ENCODE measurements around the gene STK24.
"Not testable (repeated sequence)": the region's sequence is repeated elsewhere in the genome, so short reads cannot be mapped to it uniquely, and the experiment has no call there.

STK24 gene

DNA sequence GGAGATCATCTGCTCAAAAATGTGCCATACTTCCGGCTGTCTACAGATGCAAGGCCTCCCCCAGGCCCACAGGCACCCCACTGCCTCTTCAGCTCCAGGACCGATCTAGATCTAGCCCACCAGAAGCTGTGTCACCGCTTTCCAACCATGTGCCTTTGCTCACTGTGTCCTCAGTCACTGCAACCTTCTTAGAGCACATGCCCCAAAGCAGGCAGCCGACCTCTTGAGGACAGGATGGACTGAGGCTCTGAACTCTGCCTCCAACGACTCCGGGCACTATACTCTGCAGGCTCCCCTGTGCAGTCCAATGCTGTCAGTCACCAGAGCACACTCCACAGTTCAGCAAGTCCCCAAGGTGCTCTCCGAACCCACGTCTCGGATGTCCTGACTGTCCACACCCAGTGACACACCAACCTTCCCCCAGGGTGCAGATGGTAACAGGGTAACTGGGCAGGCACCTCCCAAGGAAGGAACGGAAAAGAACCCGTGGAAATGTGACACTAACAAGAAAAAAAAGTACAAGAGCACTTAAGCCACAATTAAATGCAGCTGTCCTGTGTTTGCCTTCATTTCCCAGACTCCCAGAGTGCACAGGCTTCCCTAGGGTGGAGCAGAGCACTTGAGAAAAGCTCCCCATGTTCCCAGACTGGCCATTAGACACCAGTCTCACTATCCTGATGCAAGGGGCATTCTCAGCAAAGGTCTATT, 4.8 kb downstream of the STK24 start:
- DNase-seq, result no peak
- Histone ChIP-seq H3K27ac (no peak overlapping the region), H3K9me3 (ENCODE audit: severe bottlenecking) (no peaks in the 10 kb centered on the region), H3K36me3 (peaks cover 34% of the 10 kb centered on the region), H3K4me3 (ENCODE audit: low read depth, low read length) (no peak overlapping the region), H3K27me3 (ENCODE audit: insufficient read depth, low read depth, severe bottlenecking) (no peaks in the 10 kb centered on the region)
- TF ChIP-seq CTCF (IDR thresholded peaks at IDR 0.05; ENCODE audit: low read depth, low read length), result no peak

DNA sequence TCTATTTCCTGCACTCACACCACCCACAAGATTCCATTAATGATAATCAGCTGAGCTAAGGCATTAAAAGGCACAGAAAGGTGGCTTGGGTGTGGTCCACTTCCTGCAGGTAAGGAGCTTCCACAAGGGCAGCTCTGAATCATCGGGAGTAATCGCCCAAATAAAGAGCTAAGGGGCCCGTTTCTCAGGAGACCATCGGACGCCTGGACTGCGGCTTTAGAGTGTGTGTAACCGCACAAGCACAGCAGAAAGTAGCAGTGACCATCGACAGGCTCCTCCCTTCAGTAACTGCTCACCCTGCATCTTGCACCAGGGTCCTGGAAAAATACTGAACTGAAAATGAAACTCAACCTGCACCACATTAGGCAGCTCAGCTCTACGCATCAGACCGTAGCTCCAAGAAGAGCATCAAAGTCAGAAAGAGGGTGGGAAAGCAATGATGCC, 6.0 kb downstream of the STK24 start:
- no peaks in the 10 kb centered on the region for H3K27me3 ChIP-seq (ENCODE audit: insufficient read depth, low read depth, severe bottlenecking)
- peaks cover 29% of the 10 kb centered on the region for H3K36me3 ChIP-seq
- no peak for TF ChIP-seq CTCF (IDR thresholded peaks at IDR 0.05; ENCODE audit: low read depth, low read length)
- no peak overlapping the region for H3K27ac ChIP-seq
- H3K9me3 ChIP-seq (ENCODE audit: severe bottlenecking), result no peaks in the 10 kb centered on the region
- no peak for DNase-seq
- no peak overlapping the region for H3K4me3 ChIP-seq (ENCODE audit: low read depth, low read length)

DNA sequence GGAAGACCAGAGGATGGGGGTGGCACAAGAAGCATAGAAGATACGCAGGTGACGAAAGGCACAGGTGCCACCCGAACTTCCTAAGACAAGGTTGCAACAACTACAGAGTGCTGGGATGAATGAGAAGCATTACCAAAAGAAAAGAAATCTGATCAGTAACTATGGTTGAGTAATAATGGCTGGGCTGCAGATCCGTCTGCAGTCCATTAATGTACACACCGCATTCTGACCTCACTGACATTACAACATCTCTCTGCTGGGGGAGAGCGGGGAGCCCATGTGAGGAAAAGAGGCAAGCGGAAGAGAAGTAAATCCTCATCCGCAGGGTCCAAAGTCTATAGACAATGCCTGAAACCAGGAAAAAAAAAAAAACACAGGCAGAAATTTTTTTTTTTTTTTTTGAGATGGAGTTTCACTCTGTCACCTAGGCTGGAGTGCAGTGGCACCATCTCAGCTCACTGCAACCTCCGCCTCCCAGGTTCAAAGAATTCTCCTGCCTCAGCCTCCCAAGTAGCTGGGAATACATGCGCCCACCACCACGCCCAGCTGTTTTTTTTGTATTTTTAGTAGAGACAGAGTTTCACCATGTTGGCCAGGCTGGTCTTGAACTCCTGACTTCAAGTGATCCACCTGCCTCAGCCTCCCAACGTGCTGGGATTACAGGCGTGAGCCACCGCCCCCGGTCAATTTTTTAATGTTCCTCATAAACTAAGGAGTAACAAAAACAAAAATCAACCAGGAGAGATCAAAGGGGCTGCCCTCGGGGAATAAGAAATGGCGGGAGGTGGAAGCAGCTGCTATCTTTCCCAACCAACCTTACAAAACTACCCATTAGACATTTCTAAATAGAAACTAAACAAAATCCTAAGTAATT, 7.2 kb downstream of the STK24 start:
- H3K9me3 ChIP-seq (ENCODE audit: severe bottlenecking); H3K27me3 ChIP-seq (ENCODE audit: insufficient read depth, low read depth, severe bottlenecking); H3K27ac ChIP-seq; H3K4me3 ChIP-seq (ENCODE audit: low read depth, low read length): not testable (repeated sequence)
- peak; percentile 8 for DNase-seq
- H3K36me3 ChIP-seq, result peaks cover 34% of the 10 kb centered on the region

- no peak overlapping the region for H3K4me3 ChIP-seq (ENCODE audit: low read depth, low read length)
- no peaks in the 10 kb centered on the region for H3K9me3 ChIP-seq (ENCODE audit: severe bottlenecking)
- TF ChIP-seq CTCF (IDR thresholded peaks at IDR 0.05; ENCODE audit: low read depth, low read length), result no peak
- no peaks in the 10 kb centered on the region for H3K27me3 ChIP-seq (ENCODE audit: insufficient read depth, low read depth, severe bottlenecking)
- peaks cover 30% of the 10 kb centered on the region for H3K36me3 ChIP-seq
- no peak overlapping the region for H3K27ac ChIP-seq
- no peak for DNase-seq
Measured at GRCh38 chr13:98568918-98569317, 8.0 kb downstream of the STK24 start.

DNA sequence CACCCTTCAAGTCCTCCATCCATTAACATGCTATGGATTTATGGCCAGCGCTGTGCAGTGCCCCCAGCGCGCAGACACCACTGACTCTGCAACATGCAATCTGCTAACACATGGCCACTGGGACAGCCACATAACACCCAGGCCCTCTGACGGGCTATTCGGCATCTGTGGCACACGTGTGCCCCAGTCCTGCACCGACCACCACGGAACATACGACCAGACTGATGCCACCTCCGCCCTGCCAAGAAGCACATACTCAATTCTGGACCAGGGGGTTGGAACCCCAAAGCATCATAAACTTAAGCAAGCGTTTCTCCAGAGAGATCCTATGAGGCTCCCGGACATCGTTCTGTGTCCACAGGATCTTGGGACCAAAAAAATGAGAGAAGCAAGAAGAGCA, 9.8 kb downstream of the STK24 start:
- H3K4me3 ChIP-seq (ENCODE audit: low read depth, low read length), result no peak overlapping the region
- H3K36me3 ChIP-seq, result peaks cover 24% of the 10 kb centered on the region
- no peak overlapping the region for H3K27ac ChIP-seq
- H3K27me3 ChIP-seq (ENCODE audit: insufficient read depth, low read depth, severe bottlenecking), result no peaks in the 10 kb centered on the region
- no peaks in the 10 kb centered on the region for H3K9me3 ChIP-seq (ENCODE audit: severe bottlenecking)
- TF ChIP-seq CTCF (IDR thresholded peaks at IDR 0.05; ENCODE audit: low read depth, low read length), result no peak
- DNase-seq, result no peak

- no peaks in the 10 kb centered on the region for H3K9me3 ChIP-seq (ENCODE audit: severe bottlenecking)
- TF ChIP-seq CTCF (IDR thresholded peaks at IDR 0.05; ENCODE audit: low read depth, low read length), result no peak
- no peak overlapping the region for H3K4me3 ChIP-seq (ENCODE audit: low read depth, low read length)
- H3K27ac ChIP-seq, result no peak overlapping the region
- peaks cover 30% of the 10 kb centered on the region for H3K36me3 ChIP-seq
- no peaks in the 10 kb centered on the region for H3K27me3 ChIP-seq (ENCODE audit: insufficient read depth, low read depth, severe bottlenecking)
- DNase-seq, result peak; percentile 9
Measured at GRCh38 chr13:98565726-98566565, 11.0 kb downstream of the STK24 start.
